Measurements from ENCODE around the gene COL4A6.

The COL4A6 gene

GRCh38 chrX:108412783-108413182 lies 25.4 kb downstream of the COL4A6 start (continued):
- TF ChIP-seq ZFHX2 (tag by site-specific recombination; conservative IDR thresholded peaks at IDR 0.05) (no peak), ZNF416 (tag by site-specific recombination; IDR thresholded peaks at IDR 0.05) (no peak), ZNF549 (tag by site-specific recombination; IDR thresholded peaks at IDR 0.05) (no peak), ZBTB21 (tag by site-specific recombination; IDR thresholded peaks at IDR 0.05) (no peak), ZNF274 (IDR thresholded peaks at IDR 0.05; ENCODE audit: low read length) (no peak), ZNF274 (tag by site-specific recombination; IDR thresholded peaks at IDR 0.05; ENCODE audit: borderline replicate concordance) (no peak), TCF7L2 (IDR thresholded peaks at IDR 0.05; ENCODE audit: borderline replicate concordance, low read depth, low read length) (no peak), ZNF354C (tag by site-specific recombination; IDR thresholded peaks at IDR 0.05; ENCODE audit: borderline replicate concordance, low read depth) (no peak), MZF1 (tag by site-specific recombination; IDR thresholded peaks at IDR 0.05; ENCODE audit: borderline replicate concordance) (no peak)

- H3K4me3 ChIP-seq (ENCODE audit: low read depth, low read length) = no peak overlapping the region
- CTCF ChIA-PET = interaction anchor here (0.5 kb wide), 1 partner anchor 137 kb away, joined by 3 read pairs; no protein-coding TSS in a partner anchor
- no peak overlapping the region for H3K27ac ChIP-seq (ENCODE audit: extremely low read depth, low read depth, low read length)
- TF ChIP-seq PRDM1 (tag by site-specific recombination; IDR thresholded peaks at IDR 0.05) (no peak), ZNF350 (tag by site-specific recombination; IDR thresholded peaks at IDR 0.05) (no peak), ZNF23 (tag by site-specific recombination; IDR thresholded peaks at IDR 0.05; ENCODE audit: borderline replicate concordance) (no peak), ZNF792 (tag by site-specific recombination; IDR thresholded peaks at IDR 0.05) (no peak), ZNF335 (tag by site-specific recombination; conservative IDR thresholded peaks at IDR 0.05) (no peak), ELK4 (IDR thresholded peaks at IDR 0.05; ENCODE audit: borderline replicate concordance, low read depth, low read length) (no peak), ZNF18 (tag by site-specific recombination; IDR thresholded peaks at IDR 0.05) (no peak), ZNF658 (tag by site-specific recombination; IDR thresholded peaks at IDR 0.05) (no peak), ZNF10 (tag by site-specific recombination; IDR thresholded peaks at IDR 0.05) (no peak), ZNF202 (tag by site-specific recombination; IDR thresholded peaks at IDR 0.05; ENCODE audit: borderline replicate concordance) (no peak), ZNF404 (tag by site-specific recombination; IDR thresholded peaks at IDR 0.05) (no peak), ZNF48 (tag by site-specific recombination; IDR thresholded peaks at IDR 0.05) (no peak), KLF10 (tag by site-specific recombination; IDR thresholded peaks at IDR 0.05) (no peak)
- TF ChIP-seq, protein P1, sequence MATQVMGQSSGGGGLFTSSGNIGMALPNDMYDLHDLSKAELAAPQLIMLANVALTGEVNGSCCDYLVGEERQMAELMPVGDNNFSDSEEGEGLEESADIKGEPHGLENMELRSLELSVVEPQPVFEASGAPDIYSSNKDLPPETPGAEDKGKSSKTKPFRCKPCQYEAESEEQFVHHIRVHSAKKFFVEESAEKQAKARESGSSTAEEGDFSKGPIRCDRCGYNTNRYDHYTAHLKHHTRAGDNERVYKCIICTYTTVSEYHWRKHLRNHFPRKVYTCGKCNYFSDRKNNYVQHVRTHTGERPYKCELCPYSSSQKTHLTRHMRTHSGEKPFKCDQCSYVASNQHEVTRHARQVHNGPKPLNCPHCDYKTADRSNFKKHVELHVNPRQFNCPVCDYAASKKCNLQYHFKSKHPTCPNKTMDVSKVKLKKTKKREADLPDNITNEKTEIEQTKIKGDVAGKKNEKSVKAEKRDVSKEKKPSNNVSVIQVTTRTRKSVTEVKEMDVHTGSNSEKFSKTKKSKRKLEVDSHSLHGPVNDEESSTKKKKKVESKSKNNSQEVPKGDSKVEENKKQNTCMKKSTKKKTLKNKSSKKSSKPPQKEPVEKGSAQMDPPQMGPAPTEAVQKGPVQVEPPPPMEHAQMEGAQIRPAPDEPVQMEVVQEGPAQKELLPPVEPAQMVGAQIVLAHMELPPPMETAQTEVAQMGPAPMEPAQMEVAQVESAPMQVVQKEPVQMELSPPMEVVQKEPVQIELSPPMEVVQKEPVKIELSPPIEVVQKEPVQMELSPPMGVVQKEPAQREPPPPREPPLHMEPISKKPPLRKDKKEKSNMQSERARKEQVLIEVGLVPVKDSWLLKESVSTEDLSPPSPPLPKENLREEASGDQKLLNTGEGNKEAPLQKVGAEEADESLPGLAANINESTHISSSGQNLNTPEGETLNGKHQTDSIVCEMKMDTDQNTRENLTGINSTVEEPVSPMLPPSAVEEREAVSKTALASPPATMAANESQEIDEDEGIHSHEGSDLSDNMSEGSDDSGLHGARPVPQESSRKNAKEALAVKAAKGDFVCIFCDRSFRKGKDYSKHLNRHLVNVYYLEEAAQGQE (tag by site-specific recombination; IDR thresholded peaks at IDR 0.05) = no peak
- TF ChIP-seq, protein P2, sequence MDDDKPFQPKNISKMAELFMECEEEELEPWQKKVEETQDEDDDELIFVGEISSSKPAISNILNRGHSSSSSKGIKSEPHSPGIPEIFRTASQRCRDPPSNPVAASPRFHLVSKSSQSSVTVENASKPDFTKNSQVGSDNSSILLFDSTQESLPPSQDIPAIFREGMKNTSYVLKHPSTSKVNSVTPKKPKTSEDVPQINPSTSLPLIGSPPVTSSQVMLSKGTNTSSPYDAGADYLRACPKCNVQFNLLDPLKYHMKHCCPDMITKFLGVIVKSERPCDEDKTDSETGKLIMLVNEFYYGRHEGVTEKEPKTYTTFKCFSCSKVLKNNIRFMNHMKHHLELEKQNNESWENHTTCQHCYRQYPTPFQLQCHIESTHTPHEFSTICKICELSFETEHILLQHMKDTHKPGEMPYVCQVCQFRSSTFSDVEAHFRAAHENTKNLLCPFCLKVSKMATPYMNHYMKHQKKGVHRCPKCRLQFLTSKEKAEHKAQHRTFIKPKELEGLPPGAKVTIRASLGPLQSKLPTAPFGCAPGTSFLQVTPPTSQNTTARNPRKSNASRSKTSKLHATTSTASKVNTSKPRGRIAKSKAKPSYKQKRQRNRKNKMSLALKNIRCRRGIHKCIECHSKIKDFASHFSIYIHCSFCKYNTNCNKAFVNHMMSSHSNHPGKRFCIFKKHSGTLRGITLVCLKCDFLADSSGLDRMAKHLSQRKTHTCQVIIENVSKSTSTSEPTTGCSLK (tag by site-specific recombination; IDR thresholded peaks at IDR 0.05) = no peak
- TF ChIP-seq, protein P3, sequence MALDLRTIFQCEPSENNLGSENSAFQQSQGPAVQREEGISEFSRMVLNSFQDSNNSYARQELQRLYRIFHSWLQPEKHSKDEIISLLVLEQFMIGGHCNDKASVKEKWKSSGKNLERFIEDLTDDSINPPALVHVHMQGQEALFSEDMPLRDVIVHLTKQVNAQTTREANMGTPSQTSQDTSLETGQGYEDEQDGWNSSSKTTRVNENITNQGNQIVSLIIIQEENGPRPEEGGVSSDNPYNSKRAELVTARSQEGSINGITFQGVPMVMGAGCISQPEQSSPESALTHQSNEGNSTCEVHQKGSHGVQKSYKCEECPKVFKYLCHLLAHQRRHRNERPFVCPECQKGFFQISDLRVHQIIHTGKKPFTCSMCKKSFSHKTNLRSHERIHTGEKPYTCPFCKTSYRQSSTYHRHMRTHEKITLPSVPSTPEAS (tag by site-specific recombination; IDR thresholded peaks at IDR 0.05) = no peak
- H3K36me3 ChIP-seq (ENCODE audit: control insufficient read depth in 2 of 2, insufficient read depth in 1 of 2, low read length in 2 of 2) = no peaks in the 10 kb centered on the region
- POLR2A ChIA-PET = no interaction called here
- H3K9me3 ChIP-seq (ENCODE audit: control insufficient read depth, insufficient read depth, low read depth, low read length) = no peaks in the 10 kb centered on the region
- H3K4me1 ChIP-seq (ENCODE audit: control insufficient read depth, insufficient read depth, low read length) = peaks cover 10% of the 10 kb centered on the region
Measured at GRCh38 chrX:108399418-108400165, 38.6 kb downstream of the COL4A6 start.
